ENCODE data around the gene POFUT2.

Gene POFUT2

DNA sequence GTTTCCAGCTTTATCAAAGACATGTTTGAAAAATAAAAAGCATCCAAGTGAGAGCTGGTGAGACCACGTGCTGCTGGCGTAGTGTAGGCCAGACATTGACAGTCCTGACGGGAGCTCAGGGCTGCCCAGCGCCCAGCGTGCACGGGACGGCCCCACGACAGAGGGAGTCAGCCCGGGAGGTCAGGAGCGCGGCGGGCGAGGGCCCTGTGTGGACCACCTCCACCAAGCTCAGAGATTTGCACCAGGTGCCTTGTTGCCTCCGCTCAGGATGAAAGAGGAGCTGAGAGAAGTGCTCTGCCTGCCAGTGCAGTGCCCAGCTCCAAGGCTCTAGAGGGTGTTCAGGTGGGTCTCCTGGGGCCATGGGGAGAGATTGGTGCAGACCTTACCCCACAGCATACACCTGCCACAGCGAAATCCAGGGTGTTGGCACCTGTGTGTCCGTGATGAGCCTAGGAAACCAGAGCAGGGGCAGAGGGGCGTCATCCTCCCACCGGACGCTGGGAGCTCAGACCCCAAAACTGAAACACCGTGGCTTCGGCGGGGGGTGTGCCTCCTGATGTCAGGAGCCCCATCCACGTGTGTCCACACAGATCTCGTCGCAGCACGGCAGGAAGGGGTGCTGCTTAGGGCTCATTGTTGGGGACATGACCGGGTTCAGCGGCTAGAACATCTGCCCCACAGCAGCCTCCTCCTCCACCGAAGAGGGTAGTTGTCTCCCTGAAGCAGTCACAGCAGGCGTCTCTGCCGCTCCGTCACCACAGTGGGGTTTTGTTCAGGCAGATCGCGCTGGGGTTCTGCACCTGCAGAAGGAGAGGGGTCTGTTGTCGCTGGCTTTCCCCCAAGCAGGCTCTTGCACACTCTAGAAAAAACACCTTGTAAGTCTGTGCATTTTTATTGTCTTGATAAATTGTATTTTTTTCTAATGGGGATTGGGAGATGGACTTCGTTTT is 64.2 kb downstream of the POFUT2 start:
- DNase-seq (ENCODE audit: low read depth in 2 of 2), result no peak

DNA sequence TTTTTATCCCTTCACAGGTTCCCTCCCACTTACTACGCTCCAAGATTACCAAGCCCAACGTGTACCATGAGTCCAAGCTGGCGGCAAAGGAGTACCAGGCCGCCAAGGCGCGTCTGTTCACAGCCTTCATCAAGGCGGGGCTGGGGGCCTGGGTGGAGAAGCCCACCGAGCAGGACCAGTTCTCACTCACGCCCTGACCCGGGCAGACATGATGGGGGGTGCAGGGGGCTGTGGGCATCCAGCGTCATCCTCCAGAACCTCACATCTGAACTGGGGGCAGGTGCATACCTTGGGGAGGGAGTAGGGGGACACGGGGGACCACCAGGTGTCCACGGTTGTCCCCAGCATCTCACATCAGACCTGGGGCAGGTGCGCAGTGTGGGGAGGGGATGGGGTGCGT is 65.7 kb downstream of the POFUT2 start:
- no peak for DNase-seq (ENCODE audit: low read depth in 2 of 2)

DNA sequence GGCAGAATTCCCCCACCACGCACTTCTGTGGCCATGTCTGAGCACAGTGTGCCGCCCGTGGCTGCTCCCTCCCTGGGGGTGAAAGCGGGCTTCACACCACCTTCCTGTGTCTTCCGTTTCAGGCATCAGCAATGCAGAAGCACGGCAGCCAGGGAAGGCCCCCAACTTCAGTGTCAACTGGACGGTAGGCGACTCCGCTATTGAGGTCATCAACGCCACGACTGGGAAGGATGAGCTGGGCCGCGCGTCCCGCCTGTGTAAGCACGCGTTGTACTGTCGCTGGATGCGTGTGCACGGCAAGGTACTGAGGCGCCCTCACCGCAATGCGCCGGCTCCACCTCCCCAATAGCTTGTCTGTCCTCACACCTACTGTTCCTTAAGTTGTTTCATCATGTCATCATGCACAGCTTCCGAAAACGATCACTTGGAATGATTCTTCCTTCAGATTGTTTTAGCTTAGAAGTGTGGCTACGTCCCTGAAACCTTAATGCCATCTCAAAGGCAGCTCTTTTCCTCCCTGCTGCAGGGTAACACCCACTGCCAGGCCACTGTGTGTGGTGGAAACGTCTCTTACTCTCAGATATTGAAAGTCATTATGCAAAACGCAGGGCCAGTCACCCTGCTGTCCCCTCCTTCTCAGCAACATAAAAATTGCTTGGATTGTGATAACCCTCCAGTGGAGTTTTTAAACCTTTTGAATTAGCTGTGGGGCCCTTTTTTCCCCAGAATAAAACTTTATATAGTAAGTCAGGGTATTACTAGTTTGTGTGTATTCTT is 66.8 kb downstream of the POFUT2 start:
- no peak for DNase-seq (ENCODE audit: low read depth in 2 of 2)

DNA sequence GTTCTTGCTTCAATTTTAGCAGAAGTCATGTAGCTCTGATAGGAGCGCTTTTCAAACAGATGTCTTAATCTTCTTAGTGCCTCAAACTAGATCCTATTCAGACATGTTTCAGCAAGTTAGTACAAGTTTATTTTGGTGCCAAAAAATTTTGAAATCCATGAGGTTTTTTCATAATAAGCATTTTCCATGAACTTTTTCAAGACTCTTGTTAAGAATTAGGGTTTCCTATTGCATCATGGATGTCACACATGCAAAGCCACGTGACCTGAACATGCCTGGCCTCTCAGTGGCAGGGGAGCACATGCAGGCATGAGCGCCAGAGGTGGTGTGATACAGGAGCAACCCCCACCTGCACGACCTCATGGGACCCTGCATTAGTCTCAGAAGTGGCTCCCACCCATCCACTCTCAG is 67.6 kb downstream of the POFUT2 start:
- no peak for DNase-seq (ENCODE audit: low read depth in 2 of 2)

DNA sequence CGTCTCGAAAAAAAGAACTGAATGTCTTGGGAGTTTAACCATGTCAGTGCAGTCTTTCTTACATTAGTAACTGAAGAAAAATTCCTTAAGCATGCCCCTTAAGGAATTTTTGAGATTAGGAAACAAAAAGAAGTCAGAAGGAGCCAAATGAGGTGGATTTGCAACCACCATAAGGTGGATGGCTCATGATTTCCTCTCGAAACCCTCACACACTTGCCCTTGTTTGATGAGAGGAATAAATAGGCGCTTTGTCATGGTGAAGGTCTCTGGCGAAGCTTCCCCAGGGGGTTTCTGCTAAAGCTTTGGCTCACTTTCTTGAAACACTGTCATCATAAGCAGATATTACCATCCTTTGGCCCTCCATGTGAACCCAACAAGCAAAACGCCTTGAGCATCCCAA is 68.2 kb downstream of the POFUT2 start:
- no peak for DNase-seq (ENCODE audit: low read depth in 2 of 2)

DNA sequence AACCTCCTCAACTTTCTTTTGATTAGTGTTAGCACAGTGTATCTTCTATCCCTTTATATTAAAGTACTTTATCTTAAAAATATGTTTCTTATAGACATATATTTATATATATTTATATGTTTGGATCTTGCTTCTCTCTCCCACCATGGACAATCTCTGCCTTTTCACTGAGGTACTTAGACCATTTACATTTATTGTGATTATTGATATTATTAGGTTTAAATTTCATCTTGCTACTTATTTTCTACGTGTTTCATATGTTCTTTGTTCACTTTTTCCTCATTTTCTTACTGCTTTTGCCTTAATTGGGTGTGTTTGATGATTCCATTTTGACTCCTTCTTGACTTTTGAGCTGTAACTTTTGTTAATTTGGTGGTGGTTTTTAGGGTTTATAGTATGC is 70.7 kb downstream of the POFUT2 start:
- no peak for DNase-seq (ENCODE audit: low read depth in 2 of 2)

DNA sequence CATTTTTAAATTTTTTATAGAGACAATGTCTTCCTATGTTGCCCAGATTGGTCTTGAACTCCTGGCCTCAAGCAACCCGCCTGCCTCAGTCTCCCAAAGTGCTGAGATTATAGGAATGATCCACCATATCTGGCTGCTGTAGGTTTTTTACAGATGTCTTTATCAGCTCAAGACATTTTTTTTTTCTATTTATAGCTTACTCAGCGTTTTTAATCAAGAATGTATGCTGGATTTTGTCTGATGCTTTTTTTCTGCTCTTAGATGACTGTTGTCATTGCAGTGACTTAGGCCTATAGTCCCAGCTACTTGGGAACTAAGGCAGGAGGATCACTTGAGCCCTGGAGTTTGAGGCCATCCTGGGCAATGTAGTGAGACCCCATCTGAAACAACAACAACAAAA is 72.5 kb downstream of the POFUT2 start:
- no peak for DNase-seq (ENCODE audit: low read depth in 2 of 2)

Data from stimulated activated CD4-positive, alpha-beta T cell treated with anti-CD3 and anti-CD28 coated beads, Interleukin-1b, Interleukin-23, amount 100 ng/mL, for 4 hours (primary cell).